ENCODE measurements around the gene ST7. TPM values are rescaled to one million over a fixed set of nuclear protein-coding genes. Genes with fewer than 3 reads are reported as not detected.

ST7 gene
- total RNA-seq, 1 donor from 2014 or later: 17.0 TPM

DNA sequence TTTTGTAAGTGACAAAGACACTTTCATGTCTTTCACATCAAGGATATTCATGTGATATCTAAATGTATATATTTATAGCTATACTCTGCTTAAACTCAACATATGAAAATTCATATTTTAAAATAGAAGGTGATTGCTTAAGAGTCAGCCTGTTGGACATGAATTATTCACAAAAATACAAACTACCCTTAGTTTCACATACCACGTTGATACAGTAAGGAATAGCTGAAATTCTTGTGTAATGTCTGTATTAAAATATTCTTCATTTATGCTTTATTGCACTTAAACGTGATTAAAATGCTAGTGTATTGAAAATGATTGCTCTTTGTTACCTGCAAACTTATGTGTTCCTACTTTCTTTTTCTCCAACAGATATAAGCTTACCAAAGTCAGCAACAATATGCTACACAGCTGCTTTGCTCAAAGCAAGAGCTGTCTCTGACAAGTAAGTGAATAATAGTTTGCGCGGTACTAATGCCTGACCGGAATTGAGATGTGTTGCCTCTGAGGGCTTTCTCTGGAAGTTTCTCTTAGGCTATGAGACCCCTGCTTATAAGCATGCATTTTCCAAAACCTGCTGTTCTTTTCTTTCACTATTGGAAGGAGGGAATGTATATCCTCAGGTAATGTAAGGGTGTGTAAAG is 235.8 kb downstream of the ST7 start:
- H3K4me3 ChIP-seq (ENCODE audit: low read depth, low read length): no peak overlapping the region
- TF ChIP-seq, protein P1, sequence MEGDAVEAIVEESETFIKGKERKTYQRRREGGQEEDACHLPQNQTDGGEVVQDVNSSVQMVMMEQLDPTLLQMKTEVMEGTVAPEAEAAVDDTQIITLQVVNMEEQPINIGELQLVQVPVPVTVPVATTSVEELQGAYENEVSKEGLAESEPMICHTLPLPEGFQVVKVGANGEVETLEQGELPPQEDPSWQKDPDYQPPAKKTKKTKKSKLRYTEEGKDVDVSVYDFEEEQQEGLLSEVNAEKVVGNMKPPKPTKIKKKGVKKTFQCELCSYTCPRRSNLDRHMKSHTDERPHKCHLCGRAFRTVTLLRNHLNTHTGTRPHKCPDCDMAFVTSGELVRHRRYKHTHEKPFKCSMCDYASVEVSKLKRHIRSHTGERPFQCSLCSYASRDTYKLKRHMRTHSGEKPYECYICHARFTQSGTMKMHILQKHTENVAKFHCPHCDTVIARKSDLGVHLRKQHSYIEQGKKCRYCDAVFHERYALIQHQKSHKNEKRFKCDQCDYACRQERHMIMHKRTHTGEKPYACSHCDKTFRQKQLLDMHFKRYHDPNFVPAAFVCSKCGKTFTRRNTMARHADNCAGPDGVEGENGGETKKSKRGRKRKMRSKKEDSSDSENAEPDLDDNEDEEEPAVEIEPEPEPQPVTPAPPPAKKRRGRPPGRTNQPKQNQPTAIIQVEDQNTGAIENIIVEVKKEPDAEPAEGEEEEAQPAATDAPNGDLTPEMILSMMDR (IDR thresholded peaks at IDR 0.05; ENCODE audit: insufficient read depth, low read length, poor library complexity, severe bottlenecking): no peak
- DNase-seq (ENCODE audit: low read depth): no peak
- H3K36me3 ChIP-seq (ENCODE audit: control insufficient read depth, insufficient read depth, low read length): no peaks in the 10 kb centered on the region
- H3K27me3 ChIP-seq (ENCODE audit: control insufficient read depth, insufficient read depth, low read length): no peaks in the 10 kb centered on the region

DNA sequence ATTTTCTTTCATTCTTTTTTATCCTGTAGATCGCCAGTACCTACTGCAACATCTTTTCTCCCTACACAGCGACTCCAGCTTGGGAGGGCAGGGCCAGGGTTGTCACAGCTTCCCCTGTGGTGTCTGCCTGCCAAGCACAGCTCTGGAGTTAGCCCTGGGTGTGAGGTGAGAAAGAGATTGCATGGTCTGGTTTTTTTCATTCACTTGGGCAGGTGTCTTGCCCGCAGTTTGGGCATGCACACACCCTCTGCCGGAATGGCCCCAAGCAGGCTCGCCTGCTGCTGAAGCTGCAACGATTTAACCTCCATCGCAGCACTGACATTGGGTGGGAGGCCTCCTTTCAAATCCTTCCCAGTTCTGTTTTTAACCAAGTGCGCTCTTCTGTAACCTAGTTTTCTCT is 236.8 kb downstream of the ST7 start:
- no peaks in the 10 kb centered on the region for H3K36me3 ChIP-seq (ENCODE audit: control insufficient read depth, insufficient read depth, low read length)
- DNase-seq (ENCODE audit: low read depth): no peak
- TF ChIP-seq, protein P1 (IDR thresholded peaks at IDR 0.05; ENCODE audit: insufficient read depth, low read length, poor library complexity, severe bottlenecking): no peak
- no peak overlapping the region for H3K4me3 ChIP-seq (ENCODE audit: low read depth, low read length)
- H3K27me3 ChIP-seq (ENCODE audit: control insufficient read depth, insufficient read depth, low read length): no peaks in the 10 kb centered on the region

DNA sequence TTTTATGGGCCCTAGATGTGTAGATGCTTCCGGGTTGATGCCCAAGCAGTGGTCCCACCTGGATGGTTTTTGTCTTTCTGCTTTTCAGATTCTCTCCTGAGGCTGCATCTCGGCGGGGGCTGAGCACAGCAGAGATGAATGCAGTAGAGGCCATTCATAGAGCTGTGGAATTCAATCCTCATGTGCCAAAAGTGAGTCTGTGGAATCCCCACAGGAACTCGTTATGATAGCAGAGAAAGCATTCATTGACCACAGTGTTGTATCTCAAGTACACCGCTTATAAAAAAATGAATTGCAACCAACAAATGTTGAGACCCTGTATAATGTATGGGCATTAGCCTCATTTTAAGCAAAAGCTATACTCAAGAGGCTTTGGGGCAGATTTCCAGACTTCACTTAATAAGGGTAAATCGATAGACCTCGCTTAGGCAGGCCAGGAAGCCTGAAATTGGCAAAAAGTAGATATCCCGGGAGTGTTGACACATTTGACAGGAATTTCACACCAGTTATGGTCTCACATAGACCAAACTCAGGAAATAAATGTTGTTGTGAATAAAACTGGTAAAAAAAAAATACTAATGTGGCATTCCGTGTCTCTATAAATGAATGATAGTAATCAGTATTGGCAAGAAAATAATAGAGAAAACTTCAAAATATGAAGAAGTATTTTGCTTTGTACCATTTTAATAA is 237.6 kb downstream of the ST7 start:
- TF ChIP-seq, protein P1 (IDR thresholded peaks at IDR 0.05; ENCODE audit: insufficient read depth, low read length, poor library complexity, severe bottlenecking): no peak
- no peak for DNase-seq (ENCODE audit: low read depth)
- no peaks in the 10 kb centered on the region for H3K36me3 ChIP-seq (ENCODE audit: control insufficient read depth, insufficient read depth, low read length)
- no peak overlapping the region for H3K4me3 ChIP-seq (ENCODE audit: low read depth, low read length)
- H3K27me3 ChIP-seq (ENCODE audit: control insufficient read depth, insufficient read depth, low read length): no peaks in the 10 kb centered on the region

GRCh38 chr7:117192108-117192507 is 238.8 kb downstream of the ST7 start:
- no peak overlapping the region for H3K4me3 ChIP-seq (ENCODE audit: low read depth, low read length)
- no peaks in the 10 kb centered on the region for H3K36me3 ChIP-seq (ENCODE audit: control insufficient read depth, insufficient read depth, low read length)
- TF ChIP-seq, protein P1 (IDR thresholded peaks at IDR 0.05; ENCODE audit: insufficient read depth, low read length, poor library complexity, severe bottlenecking): no peak

DNA sequence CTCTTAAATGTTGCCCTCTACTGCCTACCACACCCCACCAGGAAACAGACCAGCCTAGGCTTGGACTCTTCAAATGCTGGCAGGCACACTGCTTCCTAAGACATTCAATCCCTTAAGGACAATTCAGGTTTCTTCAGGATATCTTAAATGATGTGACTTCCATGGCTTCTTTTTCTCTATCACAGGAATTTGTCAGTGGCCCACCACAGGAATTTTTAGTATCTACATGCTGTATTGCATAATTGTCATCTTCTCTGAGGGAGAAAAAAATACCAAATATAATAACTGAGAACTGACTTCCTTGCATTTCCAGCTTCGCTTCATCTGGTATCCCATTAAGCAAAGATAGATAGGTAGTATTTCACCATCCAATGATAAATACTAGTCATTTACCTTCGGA is 240.3 kb downstream of the ST7 start:
- Histone ChIP-seq H3K27me3 (ENCODE audit: control insufficient read depth, insufficient read depth, low read length) (no peaks in the 10 kb centered on the region), H3K4me3 (ENCODE audit: low read depth, low read length) (no peak overlapping the region), H3K36me3 (ENCODE audit: control insufficient read depth, insufficient read depth, low read length) (no peaks in the 10 kb centered on the region)
- TF ChIP-seq, protein P1 (IDR thresholded peaks at IDR 0.05; ENCODE audit: insufficient read depth, low read length, poor library complexity, severe bottlenecking): no peak
- DNase-seq (ENCODE audit: low read depth): no peak

More at GRCh38 chr7:117192108-117192507, 238.8 kb downstream of the ST7 start:
- H3K27me3 ChIP-seq (ENCODE audit: control insufficient read depth, insufficient read depth, low read length): no peaks in the 10 kb centered on the region
- no peak for DNase-seq (ENCODE audit: low read depth)

Measured in kidney epithelial cell (primary cell).